GM20000 (cell line): Measurements from ENCODE around the gene MOB2.
"Not testable (repeated sequence)": the region's sequence is repeated elsewhere in the genome, so short reads cannot be mapped to it uniquely, and the experiment has no call there.

Source experiments
- DNase-seq: peaks from one replicate; pipeline ENCODE4 v3.0.0; 2012; ENCODE audit warnings: low spot score
- CTCF ChIP-seq: IDR thresholded peaks from 2 replicates; pipeline ENCODE4 v1.5.1; 2012; ENCODE audit warnings: mild to moderate bottlenecking, control low read depth; ENCODE audit errors: extremely low read depth, missing control alignments

MOB2 gene

DNA sequence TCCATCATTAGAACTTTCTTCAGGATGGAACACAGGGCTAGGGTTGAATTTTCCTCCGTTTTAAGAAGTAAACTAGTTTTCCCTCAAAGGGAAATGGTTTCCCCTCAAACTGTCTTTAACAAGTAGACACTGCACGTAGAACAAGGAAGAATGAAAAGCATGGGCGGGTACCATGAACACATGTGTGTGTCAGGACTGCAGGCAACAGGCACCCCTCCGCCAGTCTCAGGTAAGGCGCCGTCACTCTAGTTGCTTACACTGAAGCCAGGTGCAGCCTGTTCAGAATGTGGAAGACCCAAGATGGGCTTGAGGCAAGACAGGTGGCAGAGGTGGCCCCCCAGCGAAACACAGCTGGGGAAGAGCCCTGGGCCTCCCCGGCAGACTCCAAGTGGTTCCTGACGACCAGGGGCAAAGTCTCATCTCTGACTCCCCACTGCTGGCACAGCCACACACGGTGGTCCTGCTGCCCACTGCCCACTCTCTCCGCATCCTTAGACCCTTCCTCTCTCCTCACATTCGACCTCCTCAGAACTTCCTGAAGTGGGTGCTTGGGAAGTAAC lies 25.4 kb upstream of the MOB2 start:
- no peak for TF ChIP-seq CTCF
- DNase-seq, result no peak

GRCh38 chr11:1510928-1511327 lies 24.3 kb upstream of the MOB2 start:
- DNase-seq, result no peak
- TF ChIP-seq CTCF, result no peak

GRCh38 chr11:1510351-1510750 lies 23.8 kb upstream of the MOB2 start:
- not testable (repeated sequence) for DNase-seq

- no peak for TF ChIP-seq CTCF
- no peak for DNase-seq
Observed at GRCh38 chr11:1509626-1510255, 23.2 kb upstream of the MOB2 start.

GRCh38 chr11:1508986-1509385 lies 22.4 kb upstream of the MOB2 start:
- TF ChIP-seq CTCF, result no peak
- no peak for DNase-seq

DNA sequence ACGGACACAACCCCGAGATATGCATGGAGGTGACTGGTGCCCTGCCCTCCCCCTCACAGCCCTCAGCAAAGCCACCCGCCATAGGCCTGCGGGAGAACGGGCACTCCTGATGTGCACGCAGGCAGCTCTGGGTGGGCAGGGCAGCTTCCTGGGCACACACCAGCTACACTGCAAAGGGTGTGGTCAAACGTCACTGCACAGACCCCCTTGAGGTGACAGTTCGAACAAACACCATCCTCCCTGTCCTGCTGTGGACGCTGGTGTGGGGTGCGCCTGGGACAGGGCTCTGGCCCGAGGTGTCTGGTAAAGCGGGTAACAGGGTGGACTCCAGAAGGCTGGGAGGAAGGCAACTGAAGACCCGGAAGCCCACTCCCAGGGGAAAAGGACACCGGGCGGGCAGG lies 21.9 kb upstream of the MOB2 start:
- no peak for DNase-seq
- no peak for TF ChIP-seq CTCF

DNA sequence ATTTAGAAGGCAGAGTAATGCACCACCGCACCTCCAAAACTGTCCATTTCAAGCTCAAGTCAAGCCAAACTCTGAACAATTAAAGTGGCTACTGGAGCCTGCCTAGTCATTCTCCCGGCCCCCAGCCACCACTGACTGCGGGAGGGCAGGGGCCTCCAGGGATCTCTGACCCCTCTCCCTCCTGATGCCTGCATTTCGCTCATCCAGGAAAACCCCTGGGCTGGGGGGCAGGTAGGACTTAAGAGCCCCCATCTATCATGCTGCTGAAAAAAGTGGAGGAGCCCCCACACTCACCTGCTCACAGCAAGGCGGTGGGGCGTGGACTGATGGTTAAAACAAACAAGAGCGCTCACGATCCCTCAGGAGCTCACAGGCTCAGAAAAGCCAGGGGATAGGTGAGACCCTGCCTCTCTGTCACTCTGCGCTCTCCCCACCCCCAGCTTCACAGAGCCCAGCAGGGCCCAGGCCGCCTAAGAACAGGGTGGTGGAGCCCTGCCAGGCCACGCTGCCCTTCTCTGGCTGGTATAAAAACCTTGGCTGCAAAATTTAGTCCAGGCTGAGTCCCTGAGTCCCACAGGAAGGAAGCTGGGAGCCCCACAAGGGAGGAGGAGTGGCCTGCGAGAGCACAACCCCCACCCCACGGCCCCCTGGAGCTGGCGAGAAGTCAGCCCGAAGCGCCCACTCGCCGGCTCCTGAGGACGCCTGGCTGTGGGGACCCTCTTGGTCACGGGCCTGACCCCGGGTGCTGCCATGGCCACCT lies 21.0 kb upstream of the MOB2 start:
- TF ChIP-seq CTCF, result no peak
- DNase-seq, result no peak

- TF ChIP-seq CTCF, result no peak
Observed at GRCh38 chr11:1506981-1507380, 20.4 kb upstream of the MOB2 start.

More at GRCh38 chr11:1506981-1507380, 20.4 kb upstream of the MOB2 start:
- no peak for DNase-seq
